Prostate gland (tissue), 2 donors: Measurements from ENCODE around the gene FHIT. TPM values are rescaled to one million over a fixed set of nuclear protein-coding genes. Genes with fewer than 3 reads are reported as not detected.

Source experiments
- DNase-seq: peaks from one replicate; pipeline ENCODE4 v3.0.0-alpha.2; 2019; ENCODE audit warnings: low spot score
- H3K27ac ChIP-seq, 2 donors: fragments of 200-600 bp; sonication (generic); 2 replicates each; pipeline ENCODE4 v1.5.1; 2017 to 2019
- H3K27me3 ChIP-seq: fragments of 200-600 bp; sonication (generic); replicated peaks from 2 replicates; pipeline ENCODE4 v1.5.1; 2019; ENCODE audit not compliant: insufficient read depth
- H3K36me3 ChIP-seq, 2 donors: fragments of 200-600 bp; sonication (generic); 1 replicate in 1 of 2; 2 replicates in 1 of 2; pipeline versions ENCODE4 v1.5.1 to v1.8.1; 2017 to 2019
- H3K4me1 ChIP-seq: fragments of 200-600 bp; sonication (generic); replicated peaks from 2 replicates; pipeline ENCODE4 v1.5.1; 2019
- H3K4me3 ChIP-seq, 2 donors: fragments of 200-600 bp; sonication (generic); 2 replicates each; pipeline ENCODE4 v1.5.1; 2017 to 2019
- H3K9me3 ChIP-seq: fragments of 200-600 bp; sonication (generic); 2 replicates; pipeline ENCODE4 v1.5.1; 2017
- POLR2A ChIP-seq: fragments of 450-650 bp; IDR thresholded peaks from one replicate; pipeline ENCODE4 v1.6.1; 2016; ENCODE audit warnings: antibody characterized with exemption, mild to moderate bottlenecking
- POLR2AphosphoS5 ChIP-seq: sonication (generic); formaldehyde crosslinking; IDR thresholded peaks from one replicate; pipeline ENCODE4 v1.6.1; 2017; ENCODE audit warnings: antibody characterized with exemption
- WGBS: methylation state at CpG from one replicate; pipeline ENCODE4 v1.1.5; 2018; 5-methylcytosine and 5-hydroxymethylcytosine counted together
- intact Hi-C: fragments of 100-400 bp; cut with DNase I; formaldehyde crosslinking; loops from one replicate; pipeline ENCODE4 v1.14.2; 2022
- total RNA-seq, 2 donors: library from RNA; depleted of rRNA; stranded (reverse); fragments of >200 nt; gene quantifications; one replicate each; pipeline ENCODE4 v1.1.0, GENCODE V29; 2016
- TF ChIP-seq, protein P1 (sequence below), 4 experiments: fragments of 200-600 bp in 2 of 4; fragments of 450-650 bp in 2 of 4; sonication (generic) in 2 of 4; IDR thresholded peaks; 1 replicate in 3 of 4; 2 replicates in 1 of 4; pipeline ENCODE4 v1.5.1; 2016 to 2019; ENCODE audit warnings: antibody characterized with exemption in 4 of 4, mild to moderate bottlenecking in 2 of 4, moderate library complexity in 2 of 4

Gene FHIT
- total RNA-seq, 2 donors from 2014 or later, result 6.4 to 10.4 TPM

DNA sequence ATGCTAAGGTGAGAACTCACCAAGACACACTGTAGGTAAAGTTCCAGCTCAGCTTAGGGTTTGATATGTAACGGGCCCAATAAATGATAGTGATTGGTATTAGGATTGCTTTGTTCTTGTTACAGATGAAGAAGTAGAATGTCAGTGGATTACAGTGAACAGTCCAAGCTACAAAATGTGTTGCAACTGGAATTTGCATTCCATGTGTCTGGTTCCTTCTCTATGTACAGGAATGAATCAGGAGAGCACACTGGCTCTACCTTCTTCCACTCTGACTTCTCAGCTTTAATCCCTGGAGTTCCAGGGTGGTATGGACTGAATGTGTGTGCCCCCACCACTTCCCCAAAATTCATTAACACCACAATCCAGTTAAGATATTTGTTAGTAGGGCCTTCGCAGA is 1471.0 kb downstream of the FHIT start:
- H3K27me3 ChIP-seq, result no peaks in the 10 kb centered on the region
- H3K36me3 ChIP-seq, result no peaks in the 10 kb centered on the region
- no peak overlapping the region for H3K4me3 ChIP-seq
- intact Hi-C loops, result no loop called here
- TF ChIP-seq POLR2A, result no peak
- TF ChIP-seq, protein P1, sequence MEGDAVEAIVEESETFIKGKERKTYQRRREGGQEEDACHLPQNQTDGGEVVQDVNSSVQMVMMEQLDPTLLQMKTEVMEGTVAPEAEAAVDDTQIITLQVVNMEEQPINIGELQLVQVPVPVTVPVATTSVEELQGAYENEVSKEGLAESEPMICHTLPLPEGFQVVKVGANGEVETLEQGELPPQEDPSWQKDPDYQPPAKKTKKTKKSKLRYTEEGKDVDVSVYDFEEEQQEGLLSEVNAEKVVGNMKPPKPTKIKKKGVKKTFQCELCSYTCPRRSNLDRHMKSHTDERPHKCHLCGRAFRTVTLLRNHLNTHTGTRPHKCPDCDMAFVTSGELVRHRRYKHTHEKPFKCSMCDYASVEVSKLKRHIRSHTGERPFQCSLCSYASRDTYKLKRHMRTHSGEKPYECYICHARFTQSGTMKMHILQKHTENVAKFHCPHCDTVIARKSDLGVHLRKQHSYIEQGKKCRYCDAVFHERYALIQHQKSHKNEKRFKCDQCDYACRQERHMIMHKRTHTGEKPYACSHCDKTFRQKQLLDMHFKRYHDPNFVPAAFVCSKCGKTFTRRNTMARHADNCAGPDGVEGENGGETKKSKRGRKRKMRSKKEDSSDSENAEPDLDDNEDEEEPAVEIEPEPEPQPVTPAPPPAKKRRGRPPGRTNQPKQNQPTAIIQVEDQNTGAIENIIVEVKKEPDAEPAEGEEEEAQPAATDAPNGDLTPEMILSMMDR (IDR thresholded peaks at IDR 0.05), result no peak
- TF ChIP-seq POLR2AphosphoS5, result no peak
- no peak overlapping the region for H3K27ac ChIP-seq
- no peak for DNase-seq
- 98% methylated on average over 2 of the region's 2 CpGs for WGBS
- no peaks in the 10 kb centered on the region for H3K9me3 ChIP-seq
- no peaks in the 10 kb centered on the region for H3K4me1 ChIP-seq

DNA sequence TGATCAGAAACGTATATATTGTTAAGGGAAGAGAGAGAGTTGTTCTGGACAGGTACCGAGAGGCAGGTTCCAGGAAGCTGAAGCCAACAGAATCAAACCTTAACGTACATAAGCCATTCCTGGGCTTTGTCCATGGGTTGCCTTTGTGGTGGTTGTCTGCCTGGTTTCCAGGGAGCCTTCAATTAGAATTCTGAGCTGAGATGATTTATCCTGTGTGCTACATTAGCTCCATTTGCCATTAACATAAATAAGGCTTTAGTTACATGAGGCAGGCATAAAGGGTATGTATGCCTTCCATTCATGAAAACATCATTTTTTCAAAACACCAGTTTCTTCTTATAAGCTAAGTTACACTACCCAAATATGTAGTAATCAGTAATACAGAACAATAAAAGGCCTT is 1472.0 kb downstream of the FHIT start:
- intact Hi-C loops, result no loop called here
- H3K27me3 ChIP-seq, result no peaks in the 10 kb centered on the region
- no peaks in the 10 kb centered on the region for H3K4me1 ChIP-seq
- H3K36me3 ChIP-seq, result no peaks in the 10 kb centered on the region
- no peak overlapping the region for H3K4me3 ChIP-seq
- no peaks in the 10 kb centered on the region for H3K9me3 ChIP-seq
- no peak for TF ChIP-seq POLR2A
- WGBS, result 97% methylated on average over 3 of the region's 3 CpGs
- H3K27ac ChIP-seq, result no peak overlapping the region
- DNase-seq, result no peak

DNA sequence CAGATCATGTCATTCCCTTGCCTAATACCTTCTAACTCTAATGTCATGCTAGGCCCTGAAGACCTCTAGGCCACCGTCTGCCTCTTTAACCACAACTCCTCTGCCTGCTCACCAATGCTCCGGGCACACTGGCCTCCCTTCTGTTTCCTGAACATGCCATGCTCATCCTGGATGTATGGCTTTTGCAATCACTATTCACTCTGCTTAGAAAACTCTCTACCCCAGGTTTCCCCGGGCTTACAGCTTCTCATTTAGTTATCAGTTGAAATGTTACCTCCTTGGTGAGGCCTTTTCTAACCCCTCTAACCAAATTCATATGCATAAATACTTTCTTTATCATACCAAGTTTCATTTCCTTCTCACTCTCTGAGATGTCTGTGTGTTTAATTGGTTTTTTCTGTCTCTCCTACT is 1473.6 kb downstream of the FHIT start:
- H3K36me3 ChIP-seq, result no peaks in the 10 kb centered on the region
- no peak overlapping the region for H3K4me3 ChIP-seq
- TF ChIP-seq POLR2AphosphoS5 (no peak), POLR2A (no peak)
- TF ChIP-seq, protein P1 (IDR thresholded peaks at IDR 0.05), result no peak
- intact Hi-C loops, result no loop called here
- no peaks in the 10 kb centered on the region for H3K4me1 ChIP-seq
- no peak overlapping the region for H3K27ac ChIP-seq
- WGBS, result 84% methylated on average over 3 of the region's 3 CpGs
- H3K27me3 ChIP-seq, result no peaks in the 10 kb centered on the region
- no peak for DNase-seq
- no peaks in the 10 kb centered on the region for H3K9me3 ChIP-seq

DNA sequence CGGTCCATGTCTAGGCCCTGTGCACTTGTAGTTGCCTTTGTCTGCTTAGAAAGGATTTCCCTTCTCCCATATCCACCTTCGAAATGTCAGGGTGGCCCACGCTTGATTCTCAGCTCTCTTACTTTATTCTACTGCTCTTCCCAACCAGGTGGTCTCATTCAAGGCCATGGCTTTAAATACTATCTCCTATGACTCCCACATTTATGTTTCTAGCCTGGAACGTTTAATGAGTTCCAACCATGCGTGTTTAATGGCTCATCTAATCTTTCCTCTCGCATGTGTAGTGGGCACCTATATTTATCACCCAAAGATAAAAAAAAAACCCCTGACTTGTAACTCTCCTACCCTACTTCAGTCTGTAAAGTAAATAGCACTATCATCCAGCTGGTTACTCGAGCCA is 1474.2 kb downstream of the FHIT start:
- no peak for DNase-seq
- TF ChIP-seq, protein P1 (IDR thresholded peaks at IDR 0.05), result no peak
- TF ChIP-seq POLR2A (no peak), POLR2AphosphoS5 (no peak)
- Histone ChIP-seq H3K27ac (no peak overlapping the region), H3K36me3 (no peaks in the 10 kb centered on the region), H3K4me3 (no peak overlapping the region), H3K4me1 (no peaks in the 10 kb centered on the region), H3K9me3 (no peaks in the 10 kb centered on the region), H3K27me3 (no peaks in the 10 kb centered on the region)
- intact Hi-C loops, result no loop called here
- 90% methylated on average over 7 of the region's 7 CpGs for WGBS

DNA sequence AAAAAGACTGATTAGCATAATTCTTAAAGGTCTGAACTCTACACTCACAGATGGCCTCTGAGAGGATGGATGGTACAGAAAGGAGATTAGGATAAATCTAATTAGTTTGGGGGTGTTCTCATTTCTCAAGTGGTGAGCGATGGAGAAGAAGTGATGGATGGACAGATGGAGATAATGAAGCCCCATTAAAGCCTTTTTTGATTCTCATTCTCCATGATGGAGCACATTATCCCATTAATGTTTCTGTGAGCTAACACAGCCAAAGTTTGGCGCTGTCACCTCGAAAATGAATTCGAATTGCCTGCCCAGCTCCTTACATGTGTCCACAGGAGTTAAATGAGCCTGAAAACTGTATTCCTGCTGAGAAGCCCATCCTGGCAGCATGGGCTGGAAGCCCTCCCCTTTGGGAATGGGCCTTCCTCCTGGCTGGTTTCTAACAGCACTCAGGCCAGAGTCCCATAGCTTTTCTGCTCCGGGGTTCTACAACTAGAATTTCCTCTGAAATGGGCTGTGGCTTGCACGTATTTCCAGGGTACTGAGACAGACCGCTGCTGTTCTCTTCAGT is 1475.4 kb downstream of the FHIT start:
- Histone ChIP-seq H3K9me3 (no peaks in the 10 kb centered on the region), H3K27me3 (no peaks in the 10 kb centered on the region), H3K4me3 (no peak overlapping the region), H3K27ac (no peak overlapping the region), H3K36me3 (no peaks in the 10 kb centered on the region), H3K4me1 (no peaks in the 10 kb centered on the region)
- 65% methylated on average over 7 of the region's 7 CpGs for WGBS
- intact Hi-C loops, result no loop called here
- no peak for DNase-seq
- no peak for TF ChIP-seq POLR2AphosphoS5
- no peak for TF ChIP-seq POLR2A
- TF ChIP-seq, protein P1 (IDR thresholded peaks at IDR 0.05), result no peak
